HEK293 (cell line): ENCODE measurements around the gene DDI1.
"Not testable (repeated sequence)": the region's sequence is repeated elsewhere in the genome, so short reads cannot be mapped to it uniquely, and the experiment has no call there.

Experiments
- CTCF ChIA-PET: fragments of 350-600 bp; formaldehyde crosslinking; extraction: SDS; loops from one replicate; lab custom pipeline; 2021; ENCODE audit warnings: antibody characterized with exemption; lab: Yijun Ruan, JAX
- POLR2A ChIA-PET: fragments of 300-600 bp; formaldehyde crosslinking; extraction: SDS; loops from one replicate; lab custom pipeline; 2020; ENCODE audit warnings: antibody characterized with exemption, inconsistent platforms; lab: Yijun Ruan, JAX
- H3K27ac ChIP-seq: fragments of 200-500 bp; sonication (Bioruptor generic); 2 replicates; pipeline ENCODE4 v1.5.1; 2014; ENCODE audit warnings: low read depth, low read length, control low read depth, inconsistent platforms; ENCODE audit errors: extremely low read depth
- H3K36me3 ChIP-seq, 2 experiments: fragments of 200-500 bp in 1 of 2; sonication (Bioruptor generic) in 1 of 2; 1 replicate in 1 of 2; 2 replicates in 1 of 2; pipeline ENCODE4 v1.5.1; 2014 to 2017; ENCODE audit warnings: inconsistent platforms in 2 of 2, low read length in 2 of 2; ENCODE audit not compliant: control insufficient read depth in 2 of 2, insufficient read depth in 1 of 2
- H3K4me1 ChIP-seq: fragments of 200-500 bp; sonication (Bioruptor generic); 2 replicates; pipeline ENCODE4 v1.5.1; 2014; ENCODE audit warnings: mild to moderate bottlenecking, low read length, inconsistent platforms; ENCODE audit not compliant: control insufficient read depth, insufficient read depth
- H3K4me3 ChIP-seq: 2 replicates; pipeline ENCODE4 v1.5.1; 2011; ENCODE audit warnings: low read depth, mild to moderate bottlenecking, control low read depth, low read length, moderate library complexity
- H3K9me3 ChIP-seq: fragments of 200-500 bp; sonication (Bioruptor generic); 2 replicates; pipeline ENCODE4 v1.5.1; 2014; ENCODE audit warnings: low read depth, low read length, inconsistent platforms; ENCODE audit not compliant: control insufficient read depth, insufficient read depth
- GLI2 ChIP-seq: fragments of 450-650 bp; formaldehyde crosslinking; IDR thresholded peaks from 2 replicates; pipeline ENCODE4; 2017; ENCODE audit warnings: missing biosample characterization, missing genetic modification characterization, low read depth, borderline replicate concordance
- GLI4 ChIP-seq: fragments of 450-650 bp; formaldehyde crosslinking; IDR thresholded peaks from 2 replicates; pipeline ENCODE4 v1.5.1; 2016; ENCODE audit warnings: missing biosample characterization, missing genetic modification characterization
- GLIS1 ChIP-seq: fragments of 450-650 bp; formaldehyde crosslinking; IDR thresholded peaks from 2 replicates; pipeline ENCODE4 v1.5.1; 2016; ENCODE audit warnings: missing biosample characterization, missing genetic modification characterization
- HOXA7 ChIP-seq: sonication (generic); formaldehyde crosslinking; IDR thresholded peaks from 2 replicates; pipeline ENCODE4 v1.8.1; 2022; ENCODE audit warnings: missing genetic modification reagents, borderline replicate concordance
- KLF16 ChIP-seq: fragments of 450-650 bp; formaldehyde crosslinking; IDR thresholded peaks from 2 replicates; pipeline ENCODE4 v1.5.1; 2017; ENCODE audit warnings: missing biosample characterization, missing genetic modification characterization
- OSR2 ChIP-seq: fragments of 450-650 bp; formaldehyde crosslinking; IDR thresholded peaks from 2 replicates; pipeline ENCODE4 v1.5.1; 2016; ENCODE audit warnings: missing biosample characterization, missing genetic modification characterization
- SP3 ChIP-seq: fragments of 450-650 bp; formaldehyde crosslinking; IDR thresholded peaks from 2 replicates; pipeline ENCODE4 v1.5.1; 2016; ENCODE audit warnings: missing biosample characterization, missing genetic modification characterization
- ZFP3 ChIP-seq: fragments of 450-650 bp; formaldehyde crosslinking; IDR thresholded peaks from 2 replicates; pipeline ENCODE4 v1.5.1; 2016; ENCODE audit warnings: low read depth, missing biosample characterization, missing genetic modification characterization
- ZFP41 ChIP-seq: fragments of 450-650 bp; formaldehyde crosslinking; IDR thresholded peaks from 2 replicates; pipeline ENCODE4 v1.5.1; 2016; ENCODE audit warnings: missing biosample characterization, missing genetic modification characterization, borderline replicate concordance
- ZNF114 ChIP-seq: fragments of 450-650 bp; formaldehyde crosslinking; IDR thresholded peaks from 2 replicates; pipeline ENCODE4 v1.5.0; 2017; ENCODE audit warnings: missing biosample characterization, missing genetic modification characterization
- ZNF146 ChIP-seq: fragments of 450-650 bp; formaldehyde crosslinking; IDR thresholded peaks from 2 replicates; pipeline ENCODE4 v1.5.1; 2016; ENCODE audit warnings: missing biosample characterization, missing genetic modification characterization
- ZNF16 ChIP-seq: fragments of 450-650 bp; formaldehyde crosslinking; IDR thresholded peaks from 2 replicates; pipeline ENCODE4 v1.5.1; 2016; ENCODE audit warnings: low read depth, missing biosample characterization, missing genetic modification characterization
- ZNF292 ChIP-seq: fragments of 450-650 bp; formaldehyde crosslinking; IDR thresholded peaks from 2 replicates; pipeline ENCODE4 v1.5.1; 2016; ENCODE audit warnings: low read depth, missing biosample characterization, missing genetic modification characterization, borderline replicate concordance
- ZNF37A ChIP-seq: fragments of 450-650 bp; IDR thresholded peaks from 2 replicates; pipeline ENCODE4 v1.5.1; 2018; ENCODE audit warnings: missing biosample characterization, missing genetic modification characterization
- ZNF404 ChIP-seq: fragments of 450-650 bp; formaldehyde crosslinking; IDR thresholded peaks from 2 replicates; pipeline ENCODE4 v1.5.1; 2017; ENCODE audit warnings: missing biosample characterization, missing genetic modification characterization
- ZNF544 ChIP-seq: fragments of 450-650 bp; formaldehyde crosslinking; IDR thresholded peaks from 2 replicates; pipeline ENCODE4 v1.5.0; 2017; ENCODE audit warnings: missing biosample characterization, missing genetic modification characterization
- ZNF621 ChIP-seq: fragments of 450-650 bp; formaldehyde crosslinking; IDR thresholded peaks from 2 replicates; pipeline ENCODE4 v1.5.1; 2017; ENCODE audit warnings: missing biosample characterization, missing genetic modification characterization
- ZNF645 ChIP-seq: fragments of 450-650 bp; formaldehyde crosslinking; IDR thresholded peaks from 2 replicates; pipeline ENCODE4; 2016; ENCODE audit warnings: missing biosample characterization, missing genetic modification characterization
- ZNF670 ChIP-seq: fragments of 450-650 bp; formaldehyde crosslinking; IDR thresholded peaks from 2 replicates; pipeline ENCODE4 v1.5.1; 2016; ENCODE audit warnings: missing biosample characterization, missing genetic modification characterization, low read depth
- TF ChIP-seq, protein P1 (sequence below): fragments of 450-650 bp; formaldehyde crosslinking; IDR thresholded peaks from 2 replicates; pipeline ENCODE4 v1.5.1; 2016; ENCODE audit warnings: missing biosample characterization, missing genetic modification characterization, borderline replicate concordance
- TF ChIP-seq, protein P2 (sequence below): IDR thresholded peaks from 2 replicates; pipeline ENCODE4 v1.6.1; 2011; ENCODE audit warnings: mild to moderate bottlenecking, low read depth, low read length, borderline replicate concordance
- TF ChIP-seq, protein P3 (sequence below): fragments of 450-650 bp; formaldehyde crosslinking; IDR thresholded peaks from 2 replicates; pipeline ENCODE4 v1.5.1; 2016; ENCODE audit warnings: missing biosample characterization, missing genetic modification characterization

DDI1 gene

DNA sequence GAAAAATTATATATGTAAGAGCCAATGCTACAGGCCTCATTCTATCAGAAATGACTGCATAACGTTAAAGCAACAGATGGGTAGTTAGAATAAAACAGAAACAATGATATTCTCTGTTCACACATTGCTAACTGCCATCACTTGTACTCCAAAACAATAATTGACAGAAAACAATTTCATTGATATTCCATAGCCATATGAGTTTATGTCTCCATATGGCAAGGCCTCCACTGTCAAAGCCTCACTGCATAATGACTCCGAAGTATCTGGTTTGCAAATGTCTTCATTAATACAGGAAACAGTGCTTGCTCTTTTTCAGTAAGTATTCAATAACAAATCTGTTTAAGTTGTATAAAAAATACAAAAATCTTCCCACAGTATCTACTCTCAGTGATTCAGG is 9.9 kb downstream of the DDI1 start:
- Histone ChIP-seq H3K9me3 (no peaks in the 10 kb centered on the region), H3K4me3 (no peak overlapping the region), H3K4me1 (no peaks in the 10 kb centered on the region), H3K27ac (no peak overlapping the region), H3K36me3 (no peaks in the 10 kb centered on the region)
- TF ChIP-seq ZNF544 (tag by site-specific recombination), result no peak
- TF ChIP-seq ZNF292, result no peak
- no peak for TF ChIP-seq ZNF404 (tag by site-specific recombination)
- no peak for TF ChIP-seq SP3 (tag by site-specific recombination)
- TF ChIP-seq ZFP41 (tag by site-specific recombination), result no peak
- TF ChIP-seq GLI4, result no peak
- TF ChIP-seq, protein P1, sequence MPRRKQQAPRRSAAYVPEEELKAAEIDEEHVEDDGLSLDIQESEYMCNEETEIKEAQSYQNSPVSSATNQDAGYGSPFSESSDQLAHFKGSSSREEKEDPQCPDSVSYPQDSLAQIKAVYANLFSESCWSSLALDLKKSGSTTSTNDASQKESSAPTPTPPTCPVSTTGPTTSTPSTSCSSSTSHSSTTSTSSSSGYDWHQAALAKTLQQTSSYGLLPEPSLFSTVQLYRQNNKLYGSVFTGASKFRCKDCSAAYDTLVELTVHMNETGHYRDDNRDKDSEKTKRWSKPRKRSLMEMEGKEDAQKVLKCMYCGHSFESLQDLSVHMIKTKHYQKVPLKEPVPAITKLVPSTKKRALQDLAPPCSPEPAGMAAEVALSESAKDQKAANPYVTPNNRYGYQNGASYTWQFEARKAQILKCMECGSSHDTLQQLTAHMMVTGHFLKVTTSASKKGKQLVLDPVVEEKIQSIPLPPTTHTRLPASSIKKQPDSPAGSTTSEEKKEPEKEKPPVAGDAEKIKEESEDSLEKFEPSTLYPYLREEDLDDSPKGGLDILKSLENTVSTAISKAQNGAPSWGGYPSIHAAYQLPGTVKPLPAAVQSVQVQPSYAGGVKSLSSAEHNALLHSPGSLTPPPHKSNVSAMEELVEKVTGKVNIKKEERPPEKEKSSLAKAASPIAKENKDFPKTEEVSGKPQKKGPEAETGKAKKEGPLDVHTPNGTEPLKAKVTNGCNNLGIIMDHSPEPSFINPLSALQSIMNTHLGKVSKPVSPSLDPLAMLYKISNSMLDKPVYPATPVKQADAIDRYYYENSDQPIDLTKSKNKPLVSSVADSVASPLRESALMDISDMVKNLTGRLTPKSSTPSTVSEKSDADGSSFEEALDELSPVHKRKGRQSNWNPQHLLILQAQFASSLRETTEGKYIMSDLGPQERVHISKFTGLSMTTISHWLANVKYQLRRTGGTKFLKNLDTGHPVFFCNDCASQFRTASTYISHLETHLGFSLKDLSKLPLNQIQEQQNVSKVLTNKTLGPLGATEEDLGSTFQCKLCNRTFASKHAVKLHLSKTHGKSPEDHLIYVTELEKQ, result no peak
- no peak for TF ChIP-seq ZNF37A (tag by site-specific recombination)
- TF ChIP-seq, protein P2, sequence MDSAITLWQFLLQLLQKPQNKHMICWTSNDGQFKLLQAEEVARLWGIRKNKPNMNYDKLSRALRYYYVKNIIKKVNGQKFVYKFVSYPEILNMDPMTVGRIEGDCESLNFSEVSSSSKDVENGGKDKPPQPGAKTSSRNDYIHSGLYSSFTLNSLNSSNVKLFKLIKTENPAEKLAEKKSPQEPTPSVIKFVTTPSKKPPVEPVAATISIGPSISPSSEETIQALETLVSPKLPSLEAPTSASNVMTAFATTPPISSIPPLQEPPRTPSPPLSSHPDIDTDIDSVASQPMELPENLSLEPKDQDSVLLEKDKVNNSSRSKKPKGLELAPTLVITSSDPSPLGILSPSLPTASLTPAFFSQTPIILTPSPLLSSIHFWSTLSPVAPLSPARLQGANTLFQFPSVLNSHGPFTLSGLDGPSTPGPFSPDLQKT, result no peak
- no peak for TF ChIP-seq GLI2 (tag by site-specific recombination)
- no peak for TF ChIP-seq ZFP3 (tag by site-specific recombination)
- no peak for TF ChIP-seq ZNF670
- TF ChIP-seq ZNF16 (tag by site-specific recombination), result no peak
- no peak for TF ChIP-seq HOXA7 (CRISPR knock-in tag)
- TF ChIP-seq KLF16 (tag by site-specific recombination), result no peak
- no peak for TF ChIP-seq ZNF621 (tag by site-specific recombination)
- TF ChIP-seq ZNF114 (tag by site-specific recombination), result no peak
- POLR2A ChIA-PET, result no interaction called here
- CTCF ChIA-PET, result no interaction called here

DNA sequence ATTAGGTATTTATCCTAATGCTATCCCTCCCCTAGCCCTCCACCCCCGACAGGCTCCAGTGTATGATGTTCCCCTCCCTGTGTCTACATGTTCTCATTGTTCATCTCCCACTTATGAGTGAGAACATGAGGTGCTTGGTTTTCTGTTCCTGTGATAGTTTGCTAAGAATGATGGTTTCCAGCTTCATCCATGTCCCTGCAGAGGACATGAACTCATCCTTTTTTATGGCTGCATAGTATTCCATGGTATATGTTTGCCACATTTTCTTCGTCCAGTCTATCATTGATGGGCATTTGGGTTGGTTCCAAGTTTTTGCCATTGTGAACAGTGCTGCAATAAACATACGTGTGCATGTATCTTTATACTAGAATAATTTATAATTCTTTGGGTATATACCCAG is 10.4 kb downstream of the DDI1 start:
- POLR2A ChIA-PET, H3K36me3 ChIP-seq, H3K27ac ChIP-seq, H3K4me3 ChIP-seq, H3K4me1 ChIP-seq, CTCF ChIA-PET, H3K9me3 ChIP-seq: not testable (repeated sequence)
- TF ChIP-seq ZNF146 (tag by site-specific recombination), result peak; percentile 79
- TF ChIP-seq, protein P3, sequence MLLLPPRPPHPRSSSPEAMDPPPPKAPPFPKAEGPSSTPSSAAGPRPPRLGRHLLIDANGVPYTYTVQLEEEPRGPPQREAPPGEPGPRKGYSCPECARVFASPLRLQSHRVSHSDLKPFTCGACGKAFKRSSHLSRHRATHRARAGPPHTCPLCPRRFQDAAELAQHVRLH (tag by site-specific recombination), result peak; percentile 53; the same call in 1 of the 2 replicates

- H3K36me3 ChIP-seq, result no peaks in the 10 kb centered on the region
- H3K27ac ChIP-seq, result no peak overlapping the region
- no peaks in the 10 kb centered on the region for H3K4me1 ChIP-seq
- POLR2A ChIA-PET, result no interaction called here
- H3K4me3 ChIP-seq, result no peak overlapping the region
- TF ChIP-seq ZNF645, result no peak
- no peak for TF ChIP-seq OSR2
- no peak for TF ChIP-seq GLIS1 (tag by site-specific recombination)
- TF ChIP-seq GLI2 (tag by site-specific recombination), result no peak
- no peaks in the 10 kb centered on the region for H3K9me3 ChIP-seq
- CTCF ChIA-PET, result no interaction called here
Measured at GRCh38 chr11:104049116-104049515, 12.7 kb downstream of the DDI1 start.
